Measurements from ENCODE around the gene TMEM144.

Gene TMEM144

DNA sequence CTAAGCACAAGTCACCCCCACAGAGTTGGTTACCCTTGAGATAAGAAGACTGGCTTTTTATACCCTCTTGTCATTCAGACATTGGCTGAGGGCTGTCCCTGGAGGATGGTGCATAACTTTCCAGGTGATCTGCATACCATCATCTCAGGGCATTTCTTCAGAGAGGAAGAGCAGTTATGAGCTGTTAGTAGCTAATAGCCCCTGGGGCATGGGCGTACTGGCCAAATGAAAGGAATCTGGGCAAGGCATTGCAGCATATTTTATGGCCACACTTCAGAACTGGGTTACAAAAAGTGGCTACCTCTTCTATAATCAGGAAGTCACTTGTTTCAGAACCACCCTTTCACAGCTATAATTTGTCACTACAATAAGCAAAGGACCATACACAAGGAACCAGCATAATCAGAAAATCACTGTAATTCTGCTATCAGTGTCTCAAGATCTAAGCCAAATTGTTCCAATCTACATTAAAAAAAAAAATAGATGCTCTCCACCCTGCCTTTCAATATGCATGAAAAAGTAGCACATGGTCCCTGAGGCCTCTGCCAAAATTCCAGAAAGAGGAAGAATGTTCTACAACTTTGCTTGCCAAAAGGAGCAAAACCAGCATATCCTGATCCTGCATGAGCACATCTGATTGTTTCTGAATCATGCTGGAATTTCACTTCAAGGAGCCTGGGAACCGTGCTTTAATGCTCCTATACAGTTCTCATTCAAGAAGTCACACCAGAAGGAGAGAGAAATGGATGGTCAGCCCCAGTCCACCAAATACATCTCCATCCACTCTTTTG, 92.0 kb downstream of the TMEM144 start:
- no peak for DNase-seq

DNA sequence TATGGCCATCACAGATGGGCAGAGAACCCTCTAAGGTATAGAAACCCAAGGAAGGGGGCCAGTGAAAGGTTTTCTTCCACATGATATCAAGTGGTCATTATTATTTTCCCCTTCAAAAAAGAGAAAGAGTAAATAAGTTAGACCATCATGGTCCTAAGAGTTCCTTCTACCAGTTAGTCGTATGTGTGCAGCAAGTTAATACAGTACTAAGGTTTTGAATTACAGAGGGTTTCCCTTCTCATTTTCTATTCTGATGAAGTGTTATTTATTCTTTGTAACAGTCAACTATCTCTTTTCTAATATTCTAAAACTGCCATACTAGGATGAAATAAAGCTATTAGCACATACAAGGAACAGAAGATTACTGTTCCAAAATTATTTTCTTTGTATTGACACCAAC, 94.4 kb downstream of the TMEM144 start:
- no peak for DNase-seq

Measured in Kasumi-1 (cell line).